ENCODE results near the gene INTS3.
A peak's percentile ranks its signal among the peaks of the same experiment; 100 is the strongest.

INTS3 gene

DNA sequence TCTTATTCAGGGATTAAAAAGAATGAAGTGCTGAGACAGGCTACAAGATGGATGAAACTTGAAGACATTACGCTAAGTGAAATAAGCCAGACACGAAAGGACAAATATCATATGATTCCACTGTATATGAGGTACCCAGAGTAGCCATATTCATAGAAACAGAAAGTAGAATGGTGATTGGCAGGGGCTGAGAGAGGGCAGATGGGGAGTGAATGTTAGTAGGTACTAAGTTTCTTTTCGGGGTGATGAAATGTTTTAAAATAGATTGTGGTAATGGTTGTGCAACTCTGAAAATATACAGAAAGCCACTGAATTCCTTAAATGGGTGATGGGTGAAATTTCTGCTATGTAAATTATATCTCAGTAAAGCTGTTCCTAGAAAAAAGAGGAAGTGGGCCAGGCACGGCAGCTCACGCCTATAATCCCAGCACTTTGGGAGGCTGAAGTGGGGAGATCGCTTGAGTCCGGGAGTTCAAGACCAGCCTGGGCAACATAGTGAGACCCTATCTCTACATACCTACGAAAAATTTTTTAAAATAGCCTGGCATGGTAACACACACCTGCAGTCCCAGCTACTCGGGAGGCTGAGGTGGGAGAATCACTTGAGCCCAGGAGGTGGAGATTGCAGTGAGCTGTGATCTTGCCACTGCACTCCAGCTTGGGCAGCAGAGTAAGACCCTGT lies 63.3 kb downstream of the INTS3 start:
- DNase-seq (ENCODE audit: low read depth), result no peak
- H3K4me3 ChIP-seq (ENCODE audit: low read length), result no peak overlapping the region
- TF ChIP-seq, protein P1, sequence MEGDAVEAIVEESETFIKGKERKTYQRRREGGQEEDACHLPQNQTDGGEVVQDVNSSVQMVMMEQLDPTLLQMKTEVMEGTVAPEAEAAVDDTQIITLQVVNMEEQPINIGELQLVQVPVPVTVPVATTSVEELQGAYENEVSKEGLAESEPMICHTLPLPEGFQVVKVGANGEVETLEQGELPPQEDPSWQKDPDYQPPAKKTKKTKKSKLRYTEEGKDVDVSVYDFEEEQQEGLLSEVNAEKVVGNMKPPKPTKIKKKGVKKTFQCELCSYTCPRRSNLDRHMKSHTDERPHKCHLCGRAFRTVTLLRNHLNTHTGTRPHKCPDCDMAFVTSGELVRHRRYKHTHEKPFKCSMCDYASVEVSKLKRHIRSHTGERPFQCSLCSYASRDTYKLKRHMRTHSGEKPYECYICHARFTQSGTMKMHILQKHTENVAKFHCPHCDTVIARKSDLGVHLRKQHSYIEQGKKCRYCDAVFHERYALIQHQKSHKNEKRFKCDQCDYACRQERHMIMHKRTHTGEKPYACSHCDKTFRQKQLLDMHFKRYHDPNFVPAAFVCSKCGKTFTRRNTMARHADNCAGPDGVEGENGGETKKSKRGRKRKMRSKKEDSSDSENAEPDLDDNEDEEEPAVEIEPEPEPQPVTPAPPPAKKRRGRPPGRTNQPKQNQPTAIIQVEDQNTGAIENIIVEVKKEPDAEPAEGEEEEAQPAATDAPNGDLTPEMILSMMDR (conservative IDR thresholded peaks at IDR 0.05; ENCODE audit: low read depth, low read length), result no peak

DNA sequence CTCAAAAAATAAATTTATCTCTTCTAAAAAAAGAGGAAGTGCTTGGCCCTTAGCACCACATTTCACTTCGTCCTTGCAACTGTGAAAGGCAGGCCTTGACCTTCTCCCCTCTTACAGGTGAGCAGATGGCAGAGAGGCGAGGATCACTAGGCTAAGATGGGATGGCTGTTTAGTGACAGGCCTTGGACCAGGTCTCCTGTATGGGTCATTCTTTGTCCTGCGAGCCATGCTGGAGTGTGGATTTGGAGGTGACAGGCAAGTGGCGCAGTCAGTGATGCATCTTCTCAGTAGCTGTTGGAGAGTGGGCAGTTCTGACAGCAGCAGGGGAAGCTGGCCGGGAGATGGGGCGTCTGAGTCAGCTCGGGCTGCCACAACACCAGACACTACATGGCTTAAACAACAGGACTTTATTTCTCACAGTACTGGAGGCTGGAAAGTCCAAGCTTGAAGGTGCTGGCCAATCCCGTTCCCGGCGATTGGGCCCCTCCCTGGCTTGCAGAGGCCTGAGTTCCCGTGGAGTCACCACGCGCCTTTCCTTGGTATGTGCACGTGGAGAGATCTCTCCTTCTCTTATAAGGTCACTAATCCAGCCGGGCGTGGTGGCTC lies 63.9 kb downstream of the INTS3 start:
- TF ChIP-seq, protein P1 (conservative IDR thresholded peaks at IDR 0.05; ENCODE audit: low read depth, low read length), result peak; percentile 12
- no peak overlapping the region for H3K4me3 ChIP-seq (ENCODE audit: low read length)
- peak; percentile 55 for DNase-seq (ENCODE audit: low read depth)

GRCh38 chr1:153792631-153793041 lies 64.8 kb downstream of the INTS3 start:
- DNase-seq (ENCODE audit: low read depth), result no peak
- TF ChIP-seq, protein P1 (conservative IDR thresholded peaks at IDR 0.05; ENCODE audit: low read depth, low read length), result no peak
- H3K4me3 ChIP-seq (ENCODE audit: low read length), result no peak overlapping the region

GRCh38 chr1:153793261-153793972 lies 65.6 kb downstream of the INTS3 start:
- TF ChIP-seq, protein P1 (conservative IDR thresholded peaks at IDR 0.05; ENCODE audit: low read depth, low read length), result no peak
- no peak for DNase-seq (ENCODE audit: low read depth)
- H3K4me3 ChIP-seq (ENCODE audit: low read length), result no peak overlapping the region

DNA sequence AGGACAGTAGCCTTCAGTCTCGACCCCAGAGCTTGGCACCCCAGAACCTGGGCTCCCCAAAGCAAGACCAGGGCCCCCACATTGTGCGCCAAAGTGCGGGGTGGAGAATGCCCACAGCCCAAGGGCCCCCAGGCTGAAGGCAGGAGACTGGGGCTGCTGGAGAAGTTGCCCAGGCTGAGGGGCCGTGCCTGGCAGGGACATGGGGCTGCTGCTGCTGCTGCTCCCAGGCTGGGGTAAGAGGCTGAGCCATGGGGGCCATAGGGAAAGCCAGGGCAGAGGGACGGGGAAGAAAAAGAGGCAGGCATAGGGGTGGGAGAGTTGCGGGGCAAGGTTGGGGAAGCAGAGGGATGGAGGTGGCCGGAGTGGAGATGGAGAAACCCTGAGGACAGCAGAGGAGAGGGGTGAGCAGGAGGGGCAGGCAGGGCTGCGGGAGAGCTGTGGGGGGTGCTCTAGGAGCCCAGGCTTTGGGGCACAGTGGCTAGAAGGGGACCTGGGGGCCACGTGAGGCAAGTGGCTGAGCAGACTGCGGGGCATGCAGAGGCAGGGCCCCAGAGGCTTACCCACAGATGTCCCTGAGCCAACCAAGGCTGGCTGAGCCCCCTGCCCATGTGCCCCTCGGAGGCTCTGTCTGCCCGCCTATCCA lies 66.2 kb downstream of the INTS3 start:
- H3K4me3 ChIP-seq (ENCODE audit: low read length), result no peak overlapping the region
- DNase-seq (ENCODE audit: low read depth), result no peak
- TF ChIP-seq, protein P1 (conservative IDR thresholded peaks at IDR 0.05; ENCODE audit: low read depth, low read length), result no peak

GRCh38 chr1:153794624-153795329 lies 66.9 kb downstream of the INTS3 start:
- TF ChIP-seq, protein P1 (conservative IDR thresholded peaks at IDR 0.05; ENCODE audit: low read depth, low read length), result no peak
- DNase-seq (ENCODE audit: low read depth), result no peak
- no peak overlapping the region for H3K4me3 ChIP-seq (ENCODE audit: low read length)

All from retinal pigment epithelial cell (primary cell).